NCI-H748 (cell line): Measurements from ENCODE around the gene BTN2A1.
"Not testable (repeated sequence)": the region's sequence is repeated elsewhere in the genome, so short reads cannot be mapped to it uniquely, and the experiment has no call there.

ENCODE experiments used
- DNase-seq: peaks from one replicate; lab custom pipeline; 2025; ENCODE audit not compliant: unreplicated experiment; lab: John Stamatoyannopoulos, UW

BTN2A1 gene

GRCh38 chr6:26432627-26433201, 25.0 kb upstream of the BTN2A1 start:
- no peak for DNase-seq

- DNase-seq: not testable (repeated sequence)
Measured at GRCh38 chr6:26433680-26434079, 24.1 kb upstream of the BTN2A1 start.

- DNase-seq: no peak
Measured at GRCh38 chr6:26436018-26436417, 21.7 kb upstream of the BTN2A1 start.

GRCh38 chr6:26437550-26437949, 20.2 kb upstream of the BTN2A1 start:
- no peak for DNase-seq

GRCh38 chr6:26438000-26438399, 19.8 kb upstream of the BTN2A1 start:
- no peak for DNase-seq

- DNase-seq: no peak
Measured at GRCh38 chr6:26439151-26440125, 18.3 kb upstream of the BTN2A1 start.

GRCh38 chr6:26440977-26441358, 16.8 kb upstream of the BTN2A1 start:
- DNase-seq: no peak

GRCh38 chr6:26441977-26442376, 15.8 kb upstream of the BTN2A1 start:
- DNase-seq: no peak

GRCh38 chr6:26445934-26446667, 11.7 kb upstream of the BTN2A1 start:
- no peak for DNase-seq

GRCh38 chr6:26447257-26447656, 10.5 kb upstream of the BTN2A1 start:
- DNase-seq: no peak

GRCh38 chr6:26450240-26450639, 7.5 kb upstream of the BTN2A1 start:
- DNase-seq: no peak

- DNase-seq: no peak
Measured at GRCh38 chr6:26452631-26453235, 5.0 kb upstream of the BTN2A1 start.

- DNase-seq: no peak
Measured at GRCh38 chr6:26454631-26455030, 3.1 kb upstream of the BTN2A1 start.

GRCh38 chr6:26455357-26455970, 2.3 kb upstream of the BTN2A1 start:
- no peak for DNase-seq

GRCh38 chr6:26457264-26457805, 420 bp upstream of the BTN2A1 start:
- peak; percentile 79 for DNase-seq

GRCh38 chr6:26459023-26459810, 1.5 kb downstream of the BTN2A1 start:
- DNase-seq: no peak

GRCh38 chr6:26461353-26461752, 3.6 kb downstream of the BTN2A1 start:
- DNase-seq: not testable (repeated sequence)

GRCh38 chr6:26464014-26464413, 6.3 kb downstream of the BTN2A1 start:
- no peak for DNase-seq

GRCh38 chr6:26464416-26465131, 6.8 kb downstream of the BTN2A1 start:
- DNase-seq: no peak
